ENCODE measurements around the gene ADAT3.

- TF ChIP-seq, protein P1, sequence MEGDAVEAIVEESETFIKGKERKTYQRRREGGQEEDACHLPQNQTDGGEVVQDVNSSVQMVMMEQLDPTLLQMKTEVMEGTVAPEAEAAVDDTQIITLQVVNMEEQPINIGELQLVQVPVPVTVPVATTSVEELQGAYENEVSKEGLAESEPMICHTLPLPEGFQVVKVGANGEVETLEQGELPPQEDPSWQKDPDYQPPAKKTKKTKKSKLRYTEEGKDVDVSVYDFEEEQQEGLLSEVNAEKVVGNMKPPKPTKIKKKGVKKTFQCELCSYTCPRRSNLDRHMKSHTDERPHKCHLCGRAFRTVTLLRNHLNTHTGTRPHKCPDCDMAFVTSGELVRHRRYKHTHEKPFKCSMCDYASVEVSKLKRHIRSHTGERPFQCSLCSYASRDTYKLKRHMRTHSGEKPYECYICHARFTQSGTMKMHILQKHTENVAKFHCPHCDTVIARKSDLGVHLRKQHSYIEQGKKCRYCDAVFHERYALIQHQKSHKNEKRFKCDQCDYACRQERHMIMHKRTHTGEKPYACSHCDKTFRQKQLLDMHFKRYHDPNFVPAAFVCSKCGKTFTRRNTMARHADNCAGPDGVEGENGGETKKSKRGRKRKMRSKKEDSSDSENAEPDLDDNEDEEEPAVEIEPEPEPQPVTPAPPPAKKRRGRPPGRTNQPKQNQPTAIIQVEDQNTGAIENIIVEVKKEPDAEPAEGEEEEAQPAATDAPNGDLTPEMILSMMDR (IDR thresholded peaks at IDR 0.05; ENCODE audit: low read length): no peak
- TF ChIP-seq EZH2phosphoT487 (IDR thresholded peaks at IDR 0.05; ENCODE audit: low read length): no peak
Measured at GRCh38 chr19:1861599-1862031, 43.6 kb upstream of the ADAT3 start.
